NOMO-1 treated with dmso at 0.1 percent for 144 hours (cell line): ENCODE results near the gene DNAJC4.

Source experiments
- DNase-seq: peaks from one replicate; lab custom pipeline; 2025; ENCODE audit not compliant: unreplicated experiment; lab: John Stamatoyannopoulos, UW

DNAJC4 gene

GRCh38 chr11:64208086-64208795 lies 22.1 kb upstream of the DNAJC4 start:
- no peak for DNase-seq

- DNase-seq = no peak
Observed at GRCh38 chr11:64208796-64209562, 21.4 kb upstream of the DNAJC4 start.

DNA sequence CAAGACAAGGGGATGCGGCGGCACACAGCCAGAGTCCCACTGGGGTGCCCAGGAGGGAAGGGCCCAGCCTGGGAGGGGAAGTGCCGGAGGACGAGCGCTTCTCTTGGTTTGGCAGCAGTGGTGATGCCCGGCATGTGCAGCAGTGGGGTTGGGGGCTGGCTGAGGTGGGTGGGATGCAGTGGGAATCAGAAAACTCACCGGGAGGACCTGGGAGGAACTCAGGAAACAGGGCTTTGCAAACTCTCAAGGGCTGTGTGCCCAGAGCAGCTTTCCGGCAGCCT lies 20.8 kb upstream of the DNAJC4 start:
- no peak for DNase-seq

- no peak for DNase-seq
Observed at GRCh38 chr11:64210301-64211020, 19.9 kb upstream of the DNAJC4 start.

- no peak for DNase-seq
Observed at GRCh38 chr11:64211181-64211872, 19.0 kb upstream of the DNAJC4 start.

- no peak for DNase-seq
Observed at GRCh38 chr11:64216879-64217278, 13.5 kb upstream of the DNAJC4 start.

DNA sequence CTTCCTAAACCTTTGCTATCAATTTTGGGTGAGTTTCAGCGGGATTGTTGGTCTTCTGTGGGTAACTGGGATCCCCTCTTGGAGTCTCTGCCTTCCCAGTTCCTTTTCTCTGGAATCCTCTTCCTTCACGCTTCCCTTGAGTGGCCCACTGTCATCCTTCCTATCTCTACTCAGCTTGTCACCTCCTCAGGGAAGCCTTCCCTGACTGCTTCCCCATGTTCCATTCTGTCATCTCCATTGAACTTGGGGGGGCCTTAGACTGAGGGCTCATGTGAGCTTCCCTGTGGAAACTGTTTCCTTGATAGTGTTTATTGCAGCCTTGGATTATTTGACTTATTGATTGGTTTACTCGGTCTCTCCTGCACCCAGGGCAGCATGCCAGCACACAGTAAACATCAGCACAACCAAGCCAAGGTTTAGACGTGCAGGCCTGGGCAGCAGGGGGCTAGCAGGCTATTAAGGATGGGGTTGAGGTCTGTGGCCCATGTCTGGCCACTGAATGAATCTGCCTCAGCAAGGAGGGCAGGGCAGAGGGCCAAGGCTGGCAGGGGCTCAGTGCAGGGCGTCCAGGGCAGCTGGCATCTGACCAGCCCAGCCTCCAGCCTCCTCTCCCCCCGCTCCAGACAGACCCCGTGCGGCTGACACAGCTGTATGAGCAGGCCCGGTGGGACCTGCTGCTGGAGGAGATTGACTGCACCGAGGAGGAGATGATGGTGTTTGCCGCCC lies 11.6 kb upstream of the DNAJC4 start:
- DNase-seq = no peak

- no peak for DNase-seq
Observed at GRCh38 chr11:64219354-64219684, 11.0 kb upstream of the DNAJC4 start.

DNA sequence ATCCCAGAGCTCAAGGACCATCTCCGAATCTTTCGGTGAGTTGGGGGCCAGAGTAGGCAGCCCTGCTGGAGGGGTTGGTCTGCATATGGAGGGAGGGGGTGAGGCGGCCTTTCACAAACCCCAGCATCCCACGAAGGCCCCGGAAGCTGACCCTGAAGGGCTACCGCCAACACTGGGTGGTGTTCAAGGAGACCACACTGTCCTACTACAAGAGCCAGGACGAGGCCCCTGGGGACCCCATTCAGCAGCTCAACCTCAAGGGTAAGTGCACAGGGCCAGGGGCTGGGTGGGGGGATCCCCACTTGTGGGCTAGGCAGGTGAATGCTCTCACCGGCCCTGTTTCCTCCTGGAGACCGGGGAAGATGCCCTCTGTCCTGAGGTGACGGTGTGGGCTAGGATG lies 10.6 kb upstream of the DNAJC4 start:
- no peak for DNase-seq

DNA sequence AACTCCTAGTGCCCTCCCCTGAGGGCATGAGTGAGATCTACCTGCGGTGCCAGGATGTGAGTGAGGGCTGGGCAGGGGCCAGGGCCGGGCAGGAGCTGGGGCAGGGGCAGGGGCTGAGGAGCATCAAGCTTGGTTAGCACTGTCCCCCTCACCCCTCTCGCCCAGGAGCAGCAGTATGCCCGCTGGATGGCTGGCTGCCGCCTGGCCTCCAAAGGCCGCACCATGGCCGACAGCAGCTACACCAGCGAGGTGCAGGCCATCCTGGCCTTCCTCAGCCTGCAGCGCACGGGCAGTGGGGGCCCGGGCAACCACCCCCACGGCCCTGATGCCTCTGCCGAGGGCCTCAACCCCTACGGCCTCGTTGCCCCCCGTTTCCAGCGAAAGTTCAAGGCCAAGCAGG lies 10.1 kb upstream of the DNAJC4 start:
- no peak for DNase-seq

DNA sequence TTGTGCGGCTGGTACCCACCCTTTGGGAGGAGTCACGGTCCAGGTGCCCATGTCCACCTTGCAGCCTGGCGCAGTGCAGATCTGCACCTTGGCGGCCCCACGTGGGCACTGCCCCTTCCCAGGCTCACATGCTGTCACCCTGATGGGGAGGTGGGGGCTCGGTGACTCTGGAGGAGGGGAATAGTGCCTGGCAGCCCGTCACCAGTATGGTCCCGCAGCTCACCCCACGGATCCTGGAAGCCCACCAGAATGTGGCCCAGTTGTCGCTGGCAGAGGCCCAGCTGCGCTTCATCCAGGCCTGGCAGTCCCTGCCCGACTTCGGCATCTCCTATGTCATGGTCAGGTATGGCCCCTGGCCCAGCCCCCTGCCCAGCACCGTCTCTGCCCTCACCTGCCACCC lies 9.6 kb upstream of the DNAJC4 start:
- DNase-seq = no peak

GRCh38 chr11:64222651-64223000 lies 7.7 kb upstream of the DNAJC4 start:
- no peak for DNase-seq

DNA sequence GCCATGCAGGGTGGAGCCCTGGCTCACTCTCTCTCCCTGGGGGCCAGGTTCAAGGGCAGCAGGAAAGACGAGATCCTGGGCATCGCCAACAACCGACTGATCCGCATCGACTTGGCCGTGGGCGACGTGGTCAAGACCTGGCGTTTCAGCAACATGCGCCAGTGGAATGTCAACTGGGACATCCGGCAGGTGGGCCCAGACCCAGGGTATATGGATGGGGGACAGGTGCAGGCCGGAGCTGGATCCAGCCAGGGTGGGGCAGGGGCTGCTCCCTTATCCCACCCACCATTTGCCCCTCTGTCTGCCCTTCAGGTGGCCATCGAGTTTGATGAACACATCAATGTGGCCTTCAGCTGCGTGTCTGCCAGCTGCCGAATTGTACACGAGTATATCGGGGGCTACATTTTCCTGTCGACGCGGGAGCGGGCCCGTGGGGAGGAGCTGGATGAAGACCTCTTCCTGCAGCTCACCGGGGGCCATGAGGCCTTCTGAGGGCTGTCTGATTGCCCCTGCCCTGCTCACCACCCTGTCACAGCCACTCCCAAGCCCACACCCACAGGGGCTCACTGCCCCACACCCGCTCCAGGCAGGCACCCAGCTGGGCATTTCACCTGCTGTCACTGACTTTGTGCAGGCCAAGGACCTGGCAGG lies 7.2 kb upstream of the DNAJC4 start:
- no peak for DNase-seq

DNA sequence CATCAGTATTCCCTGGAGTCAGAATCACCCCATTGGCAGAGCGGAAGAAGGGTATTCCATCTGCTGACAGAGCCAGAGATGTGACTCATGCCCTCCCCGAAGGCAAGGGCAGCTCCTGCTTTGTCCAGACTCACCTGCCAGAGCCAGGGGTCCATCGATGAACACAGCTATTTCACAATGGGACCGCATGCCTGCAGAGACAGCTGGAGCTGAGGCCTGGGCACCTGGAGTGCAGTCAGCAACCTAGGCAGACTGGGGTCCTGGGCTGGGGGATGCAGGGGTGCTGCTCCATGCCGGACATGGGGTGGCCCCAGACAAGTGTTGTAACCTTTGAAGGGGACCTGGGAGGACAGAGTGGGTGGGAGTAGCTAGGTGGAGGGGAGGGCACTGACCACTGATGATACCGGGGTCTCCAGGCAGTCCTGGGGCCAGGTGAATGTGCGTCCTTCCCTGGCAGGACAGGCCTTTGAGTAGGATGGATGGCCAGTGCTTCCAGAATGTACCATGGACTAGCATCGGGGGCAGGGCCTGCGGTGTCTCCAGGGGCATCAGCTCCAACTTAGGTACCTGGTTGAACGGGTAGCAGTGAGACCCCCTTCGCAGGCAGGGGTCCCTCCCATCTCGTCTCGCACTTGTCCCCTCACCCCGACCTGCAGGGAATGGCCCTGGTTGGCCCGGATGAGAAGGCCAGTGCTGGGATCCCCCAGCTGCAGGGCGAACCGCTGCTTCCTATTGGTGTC lies 6.0 kb upstream of the DNAJC4 start:
- DNase-seq = no peak

DNA sequence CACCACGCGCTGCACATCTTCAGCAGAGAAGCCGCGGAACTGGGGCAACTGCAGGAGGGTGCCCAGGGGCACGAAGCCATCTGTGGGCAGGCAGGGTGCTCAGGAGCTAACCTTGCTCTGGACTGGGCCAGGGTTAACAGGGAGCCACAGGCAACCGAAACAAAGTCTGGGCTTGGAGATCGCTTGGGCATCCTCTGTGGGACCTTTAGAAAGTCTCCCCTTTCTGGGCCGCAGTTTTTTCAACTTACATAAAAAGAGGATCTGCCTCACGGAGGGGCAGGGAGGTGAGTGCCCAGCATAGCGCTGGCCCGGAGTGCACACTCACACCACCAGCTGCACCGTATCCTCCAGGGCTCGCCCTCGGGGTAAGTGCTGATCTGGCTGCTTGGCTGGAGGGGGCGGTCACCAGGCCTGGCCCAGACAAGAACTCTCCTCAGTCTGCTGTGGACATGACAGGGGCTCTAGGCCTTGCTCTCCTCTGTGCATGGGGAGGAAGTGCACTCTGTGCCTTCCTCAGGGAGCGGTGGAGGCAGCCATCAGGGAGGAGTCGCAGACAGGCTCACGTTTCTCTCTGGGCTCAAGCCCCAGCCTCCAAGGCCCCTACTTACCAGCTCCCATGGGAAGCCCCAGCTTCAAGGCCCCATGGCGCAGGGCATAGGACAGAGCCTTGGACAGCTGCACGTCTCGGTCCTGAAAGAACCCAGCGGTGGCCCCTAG lies 5.3 kb upstream of the DNAJC4 start:
- no peak for DNase-seq

GRCh38 chr11:64225608-64226506 lies 4.5 kb upstream of the DNAJC4 start, which contains the start of the genes NUDT22 and TRPT1:
Gene NUDT22 (plus strand): TSS chr11:64226274. CDS start chr11:64226653, 379 bp downstream.
Gene TRPT1 (minus strand): TSS chr11:64226186. CDS start chr11:64225860, 326 bp downstream.
- DNase-seq = peak; percentile 81

- DNase-seq = peak; percentile 50
Observed at GRCh38 chr11:64226507-64227051, 3.8 kb upstream of the DNAJC4 start.

DNA sequence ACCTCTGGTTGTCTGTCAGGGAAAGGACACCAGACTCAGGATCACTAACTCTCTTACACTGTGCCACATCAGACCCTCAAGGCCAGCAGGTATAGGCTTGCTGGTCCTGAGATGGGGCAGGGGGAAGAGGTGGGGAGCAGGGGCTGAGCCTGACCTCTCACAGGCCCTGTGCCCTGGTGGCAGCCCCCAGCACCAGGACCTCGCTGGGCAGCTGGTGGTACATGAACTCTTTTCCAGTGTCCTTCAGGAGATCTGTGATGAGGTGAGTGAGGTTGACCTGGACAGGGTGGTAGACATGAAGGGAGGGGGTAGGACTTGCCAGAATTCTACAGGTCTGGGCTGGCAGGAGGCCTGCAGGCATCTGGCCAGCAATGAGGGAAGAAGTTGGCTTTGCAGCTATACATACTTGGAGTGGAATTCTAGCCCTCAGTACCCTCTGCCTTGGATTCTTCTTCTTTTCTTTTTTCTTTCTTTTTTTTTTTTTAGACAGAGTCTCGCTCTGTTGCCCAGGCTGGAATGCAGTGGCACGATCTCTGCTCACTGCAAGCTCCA lies 2.9 kb upstream of the DNAJC4 start:
- no peak for DNase-seq
